NCI-H226 (cell line): ENCODE measurements around the gene HAUS8.

Experiments used
- DNase-seq: peaks from one replicate; pipeline ENCODE4 v3.0.0-alpha.2; 2015

HAUS8 gene, protein sequence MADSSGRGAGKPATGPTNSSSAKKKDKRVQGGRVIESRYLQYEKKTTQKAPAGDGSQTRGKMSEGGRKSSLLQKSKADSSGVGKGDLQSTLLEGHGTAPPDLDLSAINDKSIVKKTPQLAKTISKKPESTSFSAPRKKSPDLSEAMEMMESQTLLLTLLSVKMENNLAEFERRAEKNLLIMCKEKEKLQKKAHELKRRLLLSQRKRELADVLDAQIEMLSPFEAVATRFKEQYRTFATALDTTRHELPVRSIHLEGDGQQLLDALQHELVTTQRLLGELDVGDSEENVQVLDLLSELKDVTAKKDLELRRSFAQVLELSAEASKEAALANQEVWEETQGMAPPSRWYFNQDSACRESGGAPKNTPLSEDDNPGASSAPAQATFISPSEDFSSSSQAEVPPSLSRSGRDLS

DNA sequence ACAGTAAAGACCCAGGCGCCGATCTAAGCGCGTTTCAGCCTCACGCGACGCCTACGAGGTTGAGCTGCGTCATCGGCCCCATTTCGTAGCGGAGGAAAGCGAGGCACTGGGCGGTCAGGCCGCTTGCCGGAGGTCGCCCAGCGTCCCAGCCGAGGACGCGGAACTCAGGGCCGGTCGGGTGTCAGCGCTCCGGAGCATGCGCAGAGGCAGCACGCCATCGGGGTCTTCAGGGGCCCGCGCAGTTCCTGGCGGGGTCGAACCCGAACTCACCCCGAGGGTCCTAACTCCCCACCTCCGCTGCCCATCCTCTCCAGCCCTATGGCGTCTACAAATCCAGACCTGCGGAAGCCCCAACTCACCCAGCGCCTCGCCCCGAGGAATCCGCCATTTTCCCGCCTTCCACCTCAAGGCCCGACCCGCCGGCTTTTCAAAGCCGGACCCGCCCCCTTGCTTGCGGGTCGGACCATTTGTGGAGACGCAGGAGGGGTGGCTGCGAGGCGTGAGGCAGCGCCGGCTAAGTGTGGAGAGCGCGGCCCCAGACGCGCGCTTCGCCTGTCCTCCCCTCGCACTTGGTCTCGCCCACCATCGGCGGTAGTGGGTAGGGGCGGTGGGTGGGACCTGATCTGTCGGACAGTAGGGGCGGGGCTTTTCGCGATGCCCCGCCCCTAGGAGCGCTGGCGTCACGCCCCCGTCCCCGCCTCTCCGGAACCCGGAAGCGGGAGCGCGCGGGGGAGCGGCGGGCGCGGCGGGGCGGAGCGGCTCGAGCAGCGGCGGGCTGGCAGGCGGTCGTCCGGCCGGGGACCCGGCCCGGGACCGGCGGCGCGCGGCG, at the start of gene HAUS8, which contains the start of gene MYO9B:
TSS of gene HAUS8 (minus strand) at position 418 of the 829 bp plus-strand sequence. CDS start at position 388, 30 bp downstream.
TSS of gene MYO9B (plus strand) at position 743 of the 829 bp plus-strand sequence. CDS start 25,941 bp downstream, outside the sequence.
- DNase-seq = peak; percentile 99

DNA sequence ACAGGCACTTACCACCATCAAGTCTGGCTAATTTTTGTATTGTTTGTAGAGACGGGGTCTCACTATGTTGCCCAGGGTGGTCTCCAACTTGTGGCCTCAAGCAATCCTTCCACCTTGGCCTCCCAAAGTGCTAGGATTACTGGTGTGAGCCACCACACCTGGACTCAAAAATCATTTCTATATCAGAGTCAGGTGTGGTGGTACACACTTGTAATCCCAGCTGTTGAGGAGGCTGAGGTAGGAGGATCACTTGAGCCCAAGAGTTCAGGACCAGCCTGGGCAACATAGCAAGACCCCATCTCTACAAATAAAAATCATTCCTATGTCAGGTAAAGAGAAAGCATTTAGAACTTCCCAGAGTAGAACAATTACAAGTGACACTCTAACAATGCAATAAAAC, 48.8 kb upstream of the HAUS8 start:
- DNase-seq = no peak

DNA sequence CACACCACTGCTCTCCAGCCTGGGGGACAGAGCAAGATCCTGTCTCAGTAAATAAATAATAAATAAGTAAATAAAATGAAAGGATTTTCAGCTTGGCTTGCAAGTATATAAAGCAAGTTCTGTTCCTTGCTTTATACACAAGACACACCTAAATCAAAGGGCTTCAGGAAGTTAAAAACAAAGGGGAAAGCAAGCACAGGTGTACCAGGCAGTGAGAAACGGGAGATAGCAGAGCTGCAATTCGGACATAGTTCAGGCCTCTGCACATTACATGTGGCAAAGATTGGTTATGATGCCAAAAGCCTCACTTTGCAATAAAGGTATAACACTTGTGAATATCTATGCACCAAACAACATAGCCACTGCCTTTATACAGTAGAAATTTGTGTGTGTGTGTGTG, 47.8 kb upstream of the HAUS8 start:
- DNase-seq = no peak

DNA sequence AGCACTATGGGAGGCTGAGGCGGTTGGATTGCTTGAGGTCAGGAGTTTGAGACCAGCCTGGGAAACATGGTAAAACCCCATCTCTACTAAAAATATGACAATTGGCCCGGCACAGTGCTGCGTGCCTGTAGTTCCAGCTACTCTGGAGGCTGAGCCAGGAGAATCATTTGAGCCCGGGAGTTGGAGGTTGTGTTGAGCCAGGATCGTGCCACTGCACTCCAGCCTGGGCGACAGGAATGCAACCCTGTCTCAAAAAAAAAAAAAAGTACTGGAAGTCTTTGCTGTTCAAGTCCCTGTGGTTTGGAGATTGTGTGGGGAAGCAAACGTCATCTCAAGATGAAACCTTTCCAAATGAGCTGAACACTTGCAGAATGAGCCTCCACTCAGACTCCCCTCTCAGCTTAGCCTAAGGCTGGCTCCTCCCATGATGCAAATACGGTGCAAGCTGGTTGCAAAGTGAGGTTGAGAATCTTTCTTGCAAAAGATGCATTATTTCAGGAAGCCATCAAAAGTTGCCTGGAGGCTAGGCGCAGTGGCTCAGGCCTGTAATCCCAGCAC, 46.6 kb upstream of the HAUS8 start:
- no peak for DNase-seq

DNA sequence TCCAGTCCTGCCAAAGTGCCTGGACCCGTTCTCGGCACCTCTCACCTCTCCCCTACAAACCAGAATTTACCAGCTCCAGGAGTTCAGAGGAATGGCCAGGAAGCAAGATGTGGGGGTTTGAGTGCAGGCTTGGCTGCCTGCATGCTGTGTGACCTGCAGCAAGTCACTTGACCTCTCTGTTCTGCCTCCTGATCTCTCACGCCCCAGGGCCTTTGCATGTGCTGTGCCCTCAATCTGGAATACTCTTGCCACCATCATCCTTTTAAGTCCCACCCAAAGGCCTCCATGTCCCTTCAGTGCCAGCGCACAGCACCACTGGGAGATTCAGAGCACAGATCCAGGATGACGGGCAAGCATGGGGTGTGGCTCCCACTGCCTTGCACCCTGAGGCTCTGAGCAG, 43.7 kb upstream of the HAUS8 start:
- DNase-seq = no peak

DNA sequence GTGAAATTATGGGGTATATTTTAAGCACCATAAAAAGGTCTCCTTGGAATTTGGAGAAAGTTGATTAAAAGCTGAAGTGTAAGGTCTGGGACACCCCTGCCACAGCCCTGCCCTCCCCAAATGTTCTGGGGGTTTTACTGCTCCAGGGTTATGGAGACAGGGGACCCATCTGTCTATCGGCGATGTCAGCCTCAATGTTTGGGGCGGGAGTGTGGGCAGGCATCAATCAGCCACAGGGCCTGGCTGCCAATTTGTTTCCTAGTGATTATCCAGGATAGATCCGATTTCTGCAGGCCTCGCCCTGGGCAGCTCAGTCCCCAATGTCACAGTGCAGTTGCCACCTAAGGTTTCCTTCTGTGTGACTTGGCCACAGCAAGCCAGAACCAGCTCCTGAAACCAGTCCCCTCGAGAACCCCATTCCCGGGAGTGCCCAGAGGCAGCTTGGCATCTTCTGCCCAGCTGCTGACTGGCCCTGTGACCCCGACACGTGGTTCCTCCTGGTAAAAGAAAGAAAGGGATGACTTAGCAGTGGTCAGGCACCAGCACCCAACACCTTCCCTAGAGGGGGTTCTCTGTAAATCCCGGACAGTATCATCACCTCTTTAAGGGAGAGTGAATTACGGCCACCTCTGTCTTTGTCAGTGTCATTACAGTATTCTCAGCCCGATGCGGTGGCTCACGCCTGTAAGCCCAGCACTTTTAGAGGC, 41.9 kb upstream of the HAUS8 start:
- DNase-seq = no peak

DNA sequence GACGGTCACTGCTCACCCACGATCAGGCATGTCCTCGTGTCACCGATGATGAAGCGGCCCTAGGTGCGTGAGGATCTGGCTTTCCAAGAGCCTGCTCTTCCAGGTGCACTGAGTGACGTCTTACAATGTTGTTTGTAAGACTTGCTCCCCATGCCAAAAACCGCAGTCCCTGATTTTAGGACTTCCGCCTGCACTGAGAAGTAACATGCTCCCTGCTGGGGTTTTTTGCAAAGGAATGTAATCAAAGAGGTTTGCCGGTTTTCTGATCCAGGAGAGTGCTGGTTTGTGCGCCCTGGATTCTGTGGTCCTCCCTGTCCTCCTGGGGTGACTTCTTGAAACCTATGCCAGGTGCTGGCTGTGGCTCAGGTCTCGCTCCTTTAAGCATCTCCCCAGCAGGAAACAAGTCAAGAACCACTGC, 39.2 kb upstream of the HAUS8 start:
- no peak for DNase-seq

DNA sequence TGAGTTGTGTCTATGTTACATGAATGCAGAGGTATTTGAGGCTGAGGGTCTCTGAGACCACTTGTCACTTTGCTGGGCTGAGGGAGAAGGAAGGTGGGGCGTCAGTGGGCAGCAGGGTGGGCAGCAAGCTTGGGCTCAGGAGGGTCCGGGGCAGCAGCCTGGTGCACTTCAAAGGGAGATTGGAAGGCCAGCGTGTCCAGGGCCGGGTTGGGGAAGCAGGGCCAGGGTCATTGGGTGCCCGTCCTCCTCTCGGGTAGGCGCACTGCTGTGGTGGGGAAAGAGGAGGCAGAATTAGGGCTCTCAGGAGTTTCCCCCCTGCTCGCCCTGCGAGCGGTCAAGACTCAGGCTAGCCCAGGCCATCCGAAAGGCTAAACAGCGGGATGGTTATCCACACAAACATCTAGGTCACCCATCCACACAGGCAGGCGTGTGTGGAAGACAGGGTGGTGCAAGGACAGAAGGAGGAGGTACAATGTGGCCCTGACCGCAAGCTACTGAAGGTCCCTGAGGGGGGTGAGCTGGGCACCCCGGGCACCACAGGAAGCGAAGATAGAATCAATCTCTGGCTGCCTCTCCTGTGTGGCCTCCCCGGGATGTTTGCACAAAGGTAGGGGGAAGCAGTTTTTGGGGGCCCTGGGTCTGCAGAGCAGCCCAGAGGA, 38.0 kb upstream of the HAUS8 start:
- no peak for DNase-seq

DNA sequence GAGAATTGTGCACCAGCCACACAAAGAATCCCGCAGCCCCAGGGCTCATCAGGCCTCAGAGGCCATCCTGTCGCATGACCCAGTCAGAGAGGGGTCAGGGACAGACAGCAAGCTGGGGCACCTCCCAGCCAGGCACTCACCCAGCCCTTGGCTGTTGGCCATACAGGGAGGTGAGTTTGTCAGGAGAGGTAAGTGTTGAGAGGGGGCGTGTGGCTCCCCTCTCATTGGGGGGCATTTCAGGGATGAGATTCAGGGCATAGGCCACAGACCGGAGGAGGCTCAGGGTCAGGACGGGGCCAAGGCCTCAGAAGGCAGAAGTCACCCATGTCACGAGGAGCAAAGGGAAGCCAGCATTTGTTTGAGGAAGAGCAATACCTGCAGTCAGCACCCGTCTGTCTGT, 37.4 kb upstream of the HAUS8 start:
- no peak for DNase-seq

DNA sequence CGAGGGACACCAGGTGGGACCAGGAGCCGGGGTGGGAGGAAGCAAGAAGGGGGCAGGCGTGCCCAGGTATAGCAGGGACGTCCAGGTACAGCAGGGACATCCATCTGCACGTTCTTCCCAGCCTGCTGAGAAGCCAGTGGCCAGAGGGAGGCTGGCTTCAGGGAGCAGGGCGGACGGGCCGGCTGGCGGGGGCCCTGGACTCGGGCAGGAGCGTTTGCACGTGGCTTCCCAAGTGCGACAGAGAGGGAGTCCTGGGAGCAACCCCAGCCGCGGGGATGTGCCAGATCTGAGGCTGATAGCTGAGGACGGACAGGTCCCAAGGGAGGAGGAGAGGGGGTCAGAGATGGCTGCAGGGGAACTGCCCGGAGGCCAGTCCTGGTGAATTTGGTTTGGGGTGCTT, 37.0 kb upstream of the HAUS8 start:
- DNase-seq = no peak

DNA sequence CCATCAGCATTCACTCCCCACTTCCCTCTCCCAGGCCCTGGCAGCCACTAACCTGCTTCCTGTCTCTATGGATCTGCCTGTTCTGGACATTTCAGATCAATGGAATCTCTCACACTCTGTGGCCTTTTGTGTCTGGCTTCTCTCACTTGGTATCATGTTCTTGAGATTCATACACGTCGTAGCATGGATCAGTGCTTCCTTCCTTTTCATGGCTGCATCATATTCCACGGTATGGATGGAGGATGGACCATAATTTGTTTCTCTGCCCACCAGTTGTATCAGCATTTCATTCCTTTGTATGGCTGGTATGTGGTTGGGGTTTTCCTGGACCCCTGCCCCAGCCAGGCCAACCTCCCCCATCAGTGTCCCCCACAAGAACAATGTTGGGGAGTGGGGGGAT, 36.5 kb upstream of the HAUS8 start:
- no peak for DNase-seq

DNA sequence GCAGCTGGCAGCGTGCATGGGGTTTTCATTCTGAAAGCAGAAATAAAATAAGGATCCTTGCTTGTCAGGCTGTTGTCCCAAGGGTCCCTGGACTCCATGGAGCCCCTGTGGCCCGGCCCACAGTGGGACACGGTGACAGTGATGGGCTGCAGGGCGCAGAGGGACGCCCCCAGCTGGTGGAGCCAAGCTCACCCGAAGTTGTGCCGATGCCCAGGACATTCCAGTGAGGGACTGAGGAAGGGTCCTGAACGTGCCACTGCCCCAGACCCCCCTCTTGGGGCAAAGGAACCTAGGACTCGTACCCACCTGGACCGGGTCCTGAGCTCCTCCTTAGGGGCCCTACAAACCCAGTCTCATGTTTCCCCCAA, 35.3 kb upstream of the HAUS8 start:
- no peak for DNase-seq

DNA sequence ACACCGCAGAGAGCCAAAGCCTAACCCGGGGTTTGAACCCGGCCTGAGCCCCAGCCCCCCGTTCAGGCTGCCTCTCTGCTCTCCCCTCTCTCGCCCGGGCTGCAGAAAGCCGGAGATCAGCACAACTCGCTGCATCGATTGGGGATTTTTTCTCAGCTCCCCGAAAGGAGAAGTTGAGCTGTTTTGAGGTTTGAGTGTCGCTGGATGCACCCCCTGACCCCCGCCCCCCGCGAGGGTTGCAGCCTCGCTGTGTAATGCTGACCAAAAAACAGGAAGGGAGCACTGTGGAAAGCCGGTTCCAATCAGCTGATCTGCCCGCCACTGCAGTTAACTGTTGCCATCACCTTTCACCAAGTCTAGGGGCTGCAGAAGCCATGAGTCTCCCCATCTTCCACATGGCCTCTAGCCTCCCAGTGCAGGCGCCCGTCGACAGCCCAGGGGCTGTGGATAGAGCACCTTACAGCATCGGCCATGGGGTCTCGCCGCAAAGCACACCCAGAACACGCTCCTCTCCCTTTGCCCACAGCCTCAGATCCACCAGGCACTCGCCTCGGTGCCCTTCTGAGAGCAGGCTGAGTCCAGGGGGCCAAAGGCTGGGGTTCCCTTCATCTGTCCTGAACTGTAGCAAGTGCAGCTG, 34.8 kb upstream of the HAUS8 start:
- DNase-seq = no peak

DNA sequence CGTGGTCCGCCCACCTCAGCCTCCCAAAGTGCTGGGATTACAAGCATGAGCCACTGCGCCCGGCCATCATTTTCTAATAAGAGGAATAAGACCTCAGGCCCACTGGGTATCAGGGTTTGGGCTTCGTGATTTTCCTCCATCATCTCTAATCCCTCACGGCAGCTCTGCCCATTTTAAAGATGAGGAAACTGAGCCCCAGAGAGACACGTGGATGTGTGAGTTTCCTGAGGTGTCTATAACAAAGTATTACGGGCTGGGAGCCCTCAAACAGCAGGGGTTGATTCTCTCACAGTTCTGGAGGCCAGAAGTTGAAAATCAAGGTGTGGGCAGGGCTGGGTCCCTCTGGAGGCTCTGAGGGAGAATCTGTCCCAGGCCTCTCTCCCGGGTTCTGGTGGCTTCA, 34.0 kb upstream of the HAUS8 start:
- no peak for DNase-seq

DNA sequence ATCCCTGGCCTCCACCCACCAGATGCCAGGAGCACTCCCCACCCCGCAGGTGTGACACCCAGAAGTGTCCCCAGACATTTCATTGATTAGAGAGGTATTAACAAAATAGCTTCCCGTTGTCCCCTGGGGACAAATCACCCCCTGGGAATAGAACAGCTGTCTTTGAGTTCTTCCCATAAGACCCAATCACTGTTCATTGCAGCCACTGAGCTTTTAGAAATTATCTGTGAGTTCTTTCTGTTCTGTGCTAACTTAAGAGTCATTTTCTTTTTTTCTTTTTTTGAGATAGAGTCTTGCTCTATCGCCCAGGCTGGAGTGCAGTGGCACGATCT, 33.2 kb upstream of the HAUS8 start:
- no peak for DNase-seq

DNA sequence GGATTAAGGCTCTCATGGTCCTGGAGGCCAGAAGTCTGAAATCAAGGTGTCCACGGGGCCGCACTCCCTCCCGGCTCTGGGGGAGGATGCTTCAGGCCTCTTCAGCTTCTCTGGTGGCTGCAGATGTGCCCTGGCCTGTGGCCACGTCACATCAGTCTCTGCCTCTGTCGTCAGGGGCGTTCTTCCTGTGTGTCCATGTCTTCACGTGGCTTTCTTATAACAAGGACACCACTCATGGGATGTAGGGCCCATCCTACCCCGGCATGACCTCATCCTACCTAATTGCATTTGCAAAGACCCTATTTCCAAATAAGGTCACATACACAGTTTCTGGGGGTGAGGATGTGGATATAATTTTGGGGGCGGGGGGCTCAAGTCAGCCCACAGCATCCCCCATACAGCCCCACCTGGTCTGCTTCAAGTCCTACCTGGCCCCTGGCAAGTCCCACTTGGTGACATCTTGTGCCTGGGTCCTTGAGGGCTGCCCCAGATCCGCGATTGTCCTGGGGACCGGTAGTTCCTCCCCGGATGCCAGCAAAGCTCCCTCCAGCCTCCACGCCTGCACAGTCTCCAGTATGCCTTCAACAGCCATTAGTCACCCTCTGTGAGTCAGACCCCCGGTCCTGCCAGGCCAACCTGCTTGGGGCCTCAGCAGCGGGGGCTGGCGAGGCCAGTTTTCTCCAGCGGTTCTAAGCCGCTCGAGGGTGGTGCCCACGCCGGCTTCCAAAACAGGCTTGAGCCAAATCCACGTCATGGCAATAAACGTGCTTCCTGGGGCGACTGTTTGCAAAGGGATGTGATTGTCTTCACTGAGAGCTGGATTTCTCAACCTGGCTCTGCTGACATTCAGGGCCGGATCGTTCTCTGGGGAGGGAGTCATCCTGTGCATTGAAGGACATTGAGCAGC, 32.5 kb upstream of the HAUS8 start:
- peak; percentile 98 for DNase-seq

DNA sequence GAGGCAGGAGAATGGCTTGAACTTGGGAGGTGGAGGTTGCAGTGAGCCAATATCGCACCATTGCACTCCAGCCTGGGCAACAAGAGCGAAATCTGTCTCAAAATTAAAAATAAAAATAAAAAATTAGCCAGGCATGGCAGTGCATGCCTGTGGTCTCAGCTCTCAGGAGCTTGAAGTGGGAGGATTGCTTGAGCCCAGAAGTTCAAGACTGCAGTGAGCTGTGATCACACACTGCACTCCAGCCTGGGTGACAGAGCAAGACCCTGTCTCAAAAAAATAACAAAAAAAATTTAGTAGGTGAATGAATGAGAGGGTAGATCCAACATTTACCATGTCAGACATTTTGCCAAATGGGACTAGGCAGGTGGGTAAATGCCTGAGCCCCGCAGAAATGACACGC, 31.7 kb upstream of the HAUS8 start:
- peak; percentile 17 for DNase-seq

DNA sequence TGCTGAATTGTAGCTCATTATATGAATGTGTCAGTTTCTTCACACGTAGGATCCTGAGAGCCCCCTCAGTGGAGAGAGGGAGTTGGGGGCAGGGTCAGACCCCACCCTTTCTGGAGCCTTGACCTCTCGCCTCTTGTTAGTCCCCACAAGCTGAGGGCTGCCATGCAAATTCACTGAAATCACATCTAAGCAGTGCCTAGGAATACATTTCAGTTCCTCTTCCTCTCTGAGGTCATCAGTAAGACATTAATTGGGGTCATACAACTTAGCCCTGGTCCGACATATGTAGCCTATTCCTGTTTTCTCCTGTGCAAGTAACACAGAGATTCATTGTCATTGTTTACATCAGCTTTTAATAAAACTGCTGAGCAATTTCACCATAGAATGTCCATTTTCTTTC, 30.3 kb upstream of the HAUS8 start:
- DNase-seq = no peak

DNA sequence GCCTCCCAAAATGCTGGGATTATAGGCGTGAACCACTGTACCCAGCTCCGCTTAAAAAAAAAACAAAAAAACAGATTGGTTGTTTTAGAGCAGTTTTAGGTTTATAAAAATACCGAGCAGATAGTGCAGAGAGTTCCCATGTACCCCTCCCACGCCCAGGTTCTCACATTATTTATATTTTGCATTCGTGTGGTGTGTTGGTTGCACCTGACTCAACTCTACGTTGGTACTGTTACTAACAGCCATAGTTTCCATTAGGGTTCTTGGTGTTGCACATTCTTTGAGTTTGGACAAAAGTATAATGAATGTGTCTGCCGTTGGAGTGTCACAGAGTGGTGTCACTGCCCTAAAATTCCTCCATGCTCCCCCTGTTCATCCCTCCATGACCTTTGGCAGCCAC, 29.4 kb upstream of the HAUS8 start:
- DNase-seq = no peak

DNA sequence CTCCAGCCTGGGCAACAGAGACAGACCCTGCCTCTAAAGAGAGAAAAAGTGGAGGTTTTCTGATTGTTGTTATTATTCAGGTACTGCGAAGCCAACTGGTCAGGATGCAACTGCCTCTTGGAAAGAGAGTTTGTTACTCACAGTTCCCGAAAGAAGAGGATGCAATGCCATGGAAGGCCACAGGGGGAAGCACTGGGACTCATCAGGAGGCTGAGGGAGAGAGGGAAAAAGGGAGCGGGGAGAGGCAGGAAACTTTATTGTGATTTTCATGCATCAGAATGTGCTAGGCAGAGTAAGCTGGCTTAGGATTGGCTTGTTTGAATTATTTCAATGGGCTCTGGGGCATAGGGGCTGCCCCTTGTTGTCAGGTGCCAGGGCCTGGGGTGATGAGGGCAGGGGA, 27.9 kb upstream of the HAUS8 start:
- no peak for DNase-seq
